WTC11 (cell line): ENCODE data around the gene PHF24.

Experiments
- ATF2 ChIP-seq: sonication (generic); formaldehyde crosslinking; IDR thresholded peaks from 2 replicates; pipeline ENCODE4 v1.8.1; 2022; ENCODE audit warnings: low read depth, missing genetic modification reagents, borderline replicate concordance
- ATF3 ChIP-seq: sonication (generic); formaldehyde crosslinking; conservative IDR thresholded peaks from 2 replicates; pipeline ENCODE4 v1.8.1; 2022; ENCODE audit warnings: mild to moderate bottlenecking, missing genetic modification reagents
- CTCF ChIP-seq: fragments of 200-600 bp; IDR thresholded peaks from 2 replicates; pipeline ENCODE4 v1.8.0; 2022; ENCODE audit warnings: antibody characterized with exemption
- IRF2 ChIP-seq: sonication (generic); formaldehyde crosslinking; IDR thresholded peaks from 2 replicates; pipeline ENCODE4 v1.8.0; 2022; ENCODE audit warnings: low read depth, missing genetic modification reagents, borderline replicate concordance
- RELA ChIP-seq: sonication (generic); formaldehyde crosslinking; IDR thresholded peaks from 2 replicates; pipeline ENCODE4 v1.8.1; 2022; ENCODE audit warnings: missing genetic modification reagents, mild to moderate bottlenecking, borderline replicate concordance
- USF2 ChIP-seq: sonication (generic); formaldehyde crosslinking; IDR thresholded peaks from 2 replicates; pipeline ENCODE4 v1.8.1; 2023; ENCODE audit warnings: mild to moderate bottlenecking, missing genetic modification reagents, moderate library complexity
- ZNF671 ChIP-seq: fragments of 250-450 bp; sonication (Bioruptor Pico); IDR thresholded peaks from 2 replicates; pipeline ENCODE4 v1.8.0; 2021; ENCODE audit warnings: mild to moderate bottlenecking
- TF ChIP-seq, protein P1 (sequence below): sonication (generic); formaldehyde crosslinking; IDR thresholded peaks from 2 replicates; pipeline ENCODE4 v1.8.0; 2023; ENCODE audit warnings: missing genetic modification reagents

DNA sequence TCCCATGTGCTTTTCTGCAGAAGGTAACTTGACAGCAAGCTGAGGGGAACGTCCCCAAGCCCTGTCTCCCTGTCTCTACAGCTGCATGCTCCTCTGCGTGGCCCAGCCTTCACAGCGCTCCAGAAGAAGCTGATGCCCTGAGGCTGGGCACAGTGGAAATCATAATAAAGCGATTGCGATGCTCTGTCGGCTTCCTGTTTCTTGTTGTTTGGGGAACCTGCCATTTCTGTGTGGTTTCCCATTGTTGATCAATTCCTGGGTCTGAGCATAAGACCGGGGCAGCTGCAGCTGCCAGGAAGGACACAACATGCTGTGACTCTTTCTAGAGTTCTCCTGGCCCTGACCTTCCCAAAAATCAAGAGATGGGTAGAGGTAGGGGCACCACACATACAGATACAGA, 24.3 kb downstream of the PHF24 start:
- TF ChIP-seq CTCF (no peak), ATF2 (CRISPR knock-in tag) (no peak), USF2 (CRISPR knock-in tag) (no peak), ZNF671 (CRISPR knock-in tag) (no peak), ATF3 (CRISPR knock-in tag) (no peak), RELA (no peak), IRF2 (no peak)
- TF ChIP-seq, protein P1, sequence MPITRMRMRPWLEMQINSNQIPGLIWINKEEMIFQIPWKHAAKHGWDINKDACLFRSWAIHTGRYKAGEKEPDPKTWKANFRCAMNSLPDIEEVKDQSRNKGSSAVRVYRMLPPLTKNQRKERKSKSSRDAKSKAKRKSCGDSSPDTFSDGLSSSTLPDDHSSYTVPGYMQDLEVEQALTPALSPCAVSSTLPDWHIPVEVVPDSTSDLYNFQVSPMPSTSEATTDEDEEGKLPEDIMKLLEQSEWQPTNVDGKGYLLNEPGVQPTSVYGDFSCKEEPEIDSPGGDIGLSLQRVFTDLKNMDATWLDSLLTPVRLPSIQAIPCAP (CRISPR knock-in tag) = no peak
